GM12873 (cell line): ENCODE data around the gene SNRNP70.

Experiments
- TF ChIP-seq, protein P1 (sequence below): IDR thresholded peaks from 2 replicates; pipeline ENCODE4 v1.5.1; 2012; ENCODE audit warnings: low read depth, mild to moderate bottlenecking, moderate library complexity, low read length, control low read depth; ENCODE audit not compliant: insufficient read depth; ENCODE audit errors: missing control alignments

The SNRNP70 gene

DNA sequence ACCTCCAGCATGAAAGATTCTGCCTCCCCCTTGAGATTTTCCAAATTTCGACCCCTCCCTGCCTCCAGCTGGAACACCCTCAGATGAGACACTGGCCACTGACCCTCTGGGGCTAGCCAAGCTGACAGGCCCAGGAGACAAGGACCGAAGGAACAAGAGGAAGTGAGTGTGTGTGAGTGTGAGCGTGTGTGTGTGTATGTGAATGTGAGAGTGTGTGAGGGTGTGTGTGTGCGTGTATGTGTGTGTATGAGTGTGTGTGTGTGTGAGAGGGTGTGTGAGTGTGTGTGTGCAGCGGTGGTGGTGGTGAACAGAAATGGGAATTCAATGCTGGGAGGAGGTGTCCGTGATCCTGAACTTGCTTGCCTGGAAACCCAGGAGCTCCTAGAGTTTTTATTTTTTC is 56.1 kb downstream of the SNRNP70 start:
- TF ChIP-seq, protein P1, sequence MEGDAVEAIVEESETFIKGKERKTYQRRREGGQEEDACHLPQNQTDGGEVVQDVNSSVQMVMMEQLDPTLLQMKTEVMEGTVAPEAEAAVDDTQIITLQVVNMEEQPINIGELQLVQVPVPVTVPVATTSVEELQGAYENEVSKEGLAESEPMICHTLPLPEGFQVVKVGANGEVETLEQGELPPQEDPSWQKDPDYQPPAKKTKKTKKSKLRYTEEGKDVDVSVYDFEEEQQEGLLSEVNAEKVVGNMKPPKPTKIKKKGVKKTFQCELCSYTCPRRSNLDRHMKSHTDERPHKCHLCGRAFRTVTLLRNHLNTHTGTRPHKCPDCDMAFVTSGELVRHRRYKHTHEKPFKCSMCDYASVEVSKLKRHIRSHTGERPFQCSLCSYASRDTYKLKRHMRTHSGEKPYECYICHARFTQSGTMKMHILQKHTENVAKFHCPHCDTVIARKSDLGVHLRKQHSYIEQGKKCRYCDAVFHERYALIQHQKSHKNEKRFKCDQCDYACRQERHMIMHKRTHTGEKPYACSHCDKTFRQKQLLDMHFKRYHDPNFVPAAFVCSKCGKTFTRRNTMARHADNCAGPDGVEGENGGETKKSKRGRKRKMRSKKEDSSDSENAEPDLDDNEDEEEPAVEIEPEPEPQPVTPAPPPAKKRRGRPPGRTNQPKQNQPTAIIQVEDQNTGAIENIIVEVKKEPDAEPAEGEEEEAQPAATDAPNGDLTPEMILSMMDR = no peak

DNA sequence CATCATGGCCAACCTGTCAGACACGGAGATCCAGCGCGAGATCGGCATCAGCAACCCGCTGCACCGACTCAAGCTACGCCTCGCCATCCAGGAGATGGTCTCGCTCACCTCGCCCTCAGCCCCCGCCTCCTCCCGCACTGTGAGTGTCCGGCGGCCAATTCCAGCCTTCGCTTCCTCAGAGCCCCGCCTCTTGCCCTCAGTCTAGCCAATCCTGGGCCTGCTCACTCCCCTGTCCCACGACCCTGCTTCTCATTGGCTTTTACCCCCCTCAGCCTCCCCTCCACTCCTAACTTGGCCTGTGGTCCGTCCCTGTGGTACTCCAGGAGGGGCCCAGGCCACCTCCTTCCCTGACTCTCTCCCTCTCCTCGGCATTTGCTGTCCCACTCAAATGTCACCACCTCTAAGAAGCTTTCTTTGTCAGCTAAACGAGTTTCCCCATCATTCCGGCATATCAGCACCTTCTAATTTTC is 57.6 kb downstream of the SNRNP70 start:
- TF ChIP-seq, protein P1 = no peak

- TF ChIP-seq, protein P1 = peak; percentile 84
Measured at GRCh38 chr19:49145573-49146407, 60.5 kb downstream of the SNRNP70 start.

GRCh38 chr19:49148044-49148682 is 62.9 kb downstream of the SNRNP70 start:
- TF ChIP-seq, protein P1 = no peak

DNA sequence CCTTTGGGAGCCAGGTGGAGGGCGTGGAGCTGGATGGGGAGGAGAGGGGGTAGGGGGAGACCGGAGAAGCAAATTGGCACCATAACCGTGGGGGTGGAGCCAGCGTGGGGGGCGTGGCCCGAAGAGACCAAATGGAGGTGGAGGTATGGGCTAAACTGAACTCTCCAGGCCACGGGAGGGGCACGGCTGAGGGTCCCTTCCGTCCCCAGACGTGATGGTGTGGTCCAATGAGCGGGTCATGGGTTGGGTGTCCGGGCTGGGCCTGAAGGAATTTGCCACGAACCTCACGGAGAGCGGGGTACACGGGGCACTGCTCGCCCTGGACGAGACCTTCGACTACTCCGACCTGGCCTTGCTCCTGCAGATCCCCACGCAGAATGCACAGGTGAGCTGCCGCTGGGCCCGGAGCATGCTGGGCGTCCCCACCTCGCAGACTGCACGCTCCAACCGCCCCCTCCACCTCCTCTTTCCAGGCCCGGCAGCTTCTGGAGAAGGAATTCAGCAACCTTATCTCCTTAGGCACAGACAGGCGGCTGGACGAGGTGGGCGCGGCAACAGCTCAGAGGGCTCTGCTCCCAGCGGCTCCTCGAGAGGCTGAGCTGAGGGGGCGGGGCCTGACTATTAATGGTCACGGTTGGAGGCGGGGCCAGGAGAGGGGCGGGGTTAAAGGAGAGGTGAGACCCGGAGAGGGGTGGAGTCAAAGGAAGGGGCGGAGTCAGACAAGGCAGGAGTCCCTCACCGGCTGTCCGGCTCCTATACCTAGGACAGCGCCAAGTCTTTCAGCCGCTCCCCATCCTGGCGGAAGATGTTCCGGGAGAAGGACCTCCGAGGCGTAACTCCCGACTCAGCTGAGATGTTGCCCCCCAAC is 63.8 kb downstream of the SNRNP70 start:
- TF ChIP-seq, protein P1 = no peak

- TF ChIP-seq, protein P1 = no peak
Measured at GRCh38 chr19:49149652-49150105, 64.4 kb downstream of the SNRNP70 start.
